HG03139 (cell line): ENCODE data around the gene TTBK1.

Source experiments
- ATAC-seq: cut with Tn5 transposase; IDR thresholded peaks from one replicate; pipeline ENCODE4 v1.9.1; 2021; ENCODE audit not compliant: unreplicated experiment

The TTBK1 gene

GRCh38 chr6:43254138-43254817 lies 11.0 kb downstream of the TTBK1 start:
- ATAC-seq, result no peak

- no peak for ATAC-seq
Measured at GRCh38 chr6:43254846-43255245, 11.6 kb downstream of the TTBK1 start.

- no peak for ATAC-seq
Measured at GRCh38 chr6:43255408-43256054, 12.2 kb downstream of the TTBK1 start.

GRCh38 chr6:43256670-43257366 lies 13.5 kb downstream of the TTBK1 start:
- no peak for ATAC-seq

GRCh38 chr6:43257367-43258145 lies 14.3 kb downstream of the TTBK1 start:
- ATAC-seq, result no peak

GRCh38 chr6:43258180-43258579 lies 14.9 kb downstream of the TTBK1 start:
- no peak for ATAC-seq

GRCh38 chr6:43258807-43259686 lies 15.8 kb downstream of the TTBK1 start:
- ATAC-seq, result no peak

GRCh38 chr6:43260791-43261190 lies 17.5 kb downstream of the TTBK1 start:
- no peak for ATAC-seq

GRCh38 chr6:43261198-43261597 lies 17.9 kb downstream of the TTBK1 start:
- no peak for ATAC-seq

GRCh38 chr6:43262000-43262779 lies 18.9 kb downstream of the TTBK1 start:
- no peak for ATAC-seq

GRCh38 chr6:43262780-43263313 lies 19.6 kb downstream of the TTBK1 start:
- no peak for ATAC-seq

GRCh38 chr6:43263314-43264178 lies 20.3 kb downstream of the TTBK1 start:
- ATAC-seq, result no peak

GRCh38 chr6:43264599-43265145 lies 21.4 kb downstream of the TTBK1 start:
- ATAC-seq, result no peak

GRCh38 chr6:43265564-43265963 lies 22.3 kb downstream of the TTBK1 start:
- ATAC-seq, result no peak

- ATAC-seq, result no peak
Measured at GRCh38 chr6:43267619-43268354, 24.5 kb downstream of the TTBK1 start.

- ATAC-seq, result no peak
Measured at GRCh38 chr6:43268355-43268700, 25.0 kb downstream of the TTBK1 start.

GRCh38 chr6:43268782-43269272 lies 25.5 kb downstream of the TTBK1 start:
- ATAC-seq, result no peak
